Liver (tissue), 3 donors: ENCODE measurements around the gene OSER1.

Experiments
- ATF3 ChIP-seq: IDR thresholded peaks from 2 replicates; pipeline ENCODE4 v1.6.1; 2016; ENCODE audit warnings: antibody characterized with exemption
- CTCF ChIP-seq: fragments of 150-350 bp; IDR thresholded peaks from 2 replicates; pipeline ENCODE4 v1.5.1; 2017; ENCODE audit warnings: improper control_type of control experiment, low read depth, low read length; ENCODE audit not compliant: missing input control
- FOXA1 ChIP-seq: IDR thresholded peaks from 2 replicates; pipeline ENCODE4 v1.6.1; 2016; ENCODE audit warnings: antibody characterized with exemption
- GABPA ChIP-seq, 2 donors: IDR thresholded peaks in 1 of 2; conservative IDR thresholded peaks in 1 of 2; 2 replicates each; pipeline ENCODE4 v1.6.1; 2016; ENCODE audit warnings: antibody characterized with exemption in 2 of 2, mild to moderate bottlenecking in 1 of 2, moderate library complexity in 1 of 2
- HNF4G ChIP-seq: IDR thresholded peaks from 2 replicates; pipeline ENCODE4 v1.6.1; 2016; ENCODE audit warnings: antibody characterized with exemption
- JUND ChIP-seq, 2 donors: IDR thresholded peaks; 2 replicates each; pipeline ENCODE4 v1.6.1; 2016; ENCODE audit warnings: antibody characterized with exemption in 2 of 2
- MAX ChIP-seq: IDR thresholded peaks from 2 replicates; pipeline ENCODE4 v1.6.1; 2016; ENCODE audit warnings: antibody characterized with exemption
- RAD21 ChIP-seq, 2 donors: IDR thresholded peaks; 2 replicates each; pipeline ENCODE4 v1.6.1; 2016; ENCODE audit warnings: antibody characterized with exemption in 2 of 2, mild to moderate bottlenecking in 2 of 2
- TAF1 ChIP-seq: conservative IDR thresholded peaks from 2 replicates; pipeline ENCODE4 v1.6.1; 2016; ENCODE audit warnings: antibody characterized with exemption, mild to moderate bottlenecking
- YY1 ChIP-seq: IDR thresholded peaks from 2 replicates; pipeline ENCODE4 v1.6.1; 2016; ENCODE audit warnings: antibody characterized with exemption, mild to moderate bottlenecking
- donor health status: healthy.
- donor health status: healthy.

- TF ChIP-seq CTCF (no peak), TAF1 (no peak), RAD21 (IDR thresholded peaks at IDR 0.05) (no peak), JUND (IDR thresholded peaks at IDR 0.05) (no peak), YY1 (no peak), HNF4G (no peak), ATF3 (no peak), GABPA (IDR thresholded peaks at IDR 0.05 in 1 of 2, conservative IDR thresholded peaks at IDR 0.05 in 1 of 2) (no peak), MAX (no peak), FOXA1 (no peak)
Measured at GRCh38 chr20:44251284-44251683, 40.7 kb upstream of the OSER1 start.
